Adipocyte (in vitro differentiated cells): Measurements from ENCODE around the gene TENM4.
A peak's percentile ranks its signal among the peaks of the same experiment; 100 is the strongest.
"Not testable (repeated sequence)": the region's sequence is repeated elsewhere in the genome, so short reads cannot be mapped to it uniquely, and the experiment has no call there.

Experiments
- DNase-seq: peaks from one replicate; pipeline ENCODE4 v3.0.0-alpha.2; 2015; ENCODE audit warnings: low read depth
- H3K27me3 ChIP-seq: replicated peaks from 2 replicates; pipeline ENCODE4 v1.7.0; 2013; ENCODE audit warnings: mild to moderate bottlenecking, low read length, moderate library complexity; ENCODE audit not compliant: control insufficient read depth, insufficient read depth
- H3K36me3 ChIP-seq: 2 replicates; pipeline ENCODE4 v1.7.0; 2013; ENCODE audit warnings: low read length, mild to moderate bottlenecking, moderate library complexity; ENCODE audit not compliant: control insufficient read depth, insufficient read depth, severe bottlenecking
- H3K4me1 ChIP-seq: 2 replicates; pipeline ENCODE4 v1.7.0; 2013; ENCODE audit warnings: mild to moderate bottlenecking, low read length, moderate library complexity; ENCODE audit not compliant: control insufficient read depth, insufficient read depth
- H3K4me3 ChIP-seq: 2 replicates; pipeline ENCODE4 v1.7.0; 2013; ENCODE audit warnings: mild to moderate bottlenecking, low read length, moderate library complexity
- H3K9ac ChIP-seq: 2 replicates; pipeline ENCODE4 v1.7.0; 2013; ENCODE audit warnings: mild to moderate bottlenecking, low read length, moderate library complexity
- H3K9me3 ChIP-seq: 2 replicates; pipeline ENCODE4 v1.7.0; 2013; ENCODE audit warnings: mild to moderate bottlenecking, low read length, moderate library complexity; ENCODE audit not compliant: control insufficient read depth

Gene TENM4

DNA sequence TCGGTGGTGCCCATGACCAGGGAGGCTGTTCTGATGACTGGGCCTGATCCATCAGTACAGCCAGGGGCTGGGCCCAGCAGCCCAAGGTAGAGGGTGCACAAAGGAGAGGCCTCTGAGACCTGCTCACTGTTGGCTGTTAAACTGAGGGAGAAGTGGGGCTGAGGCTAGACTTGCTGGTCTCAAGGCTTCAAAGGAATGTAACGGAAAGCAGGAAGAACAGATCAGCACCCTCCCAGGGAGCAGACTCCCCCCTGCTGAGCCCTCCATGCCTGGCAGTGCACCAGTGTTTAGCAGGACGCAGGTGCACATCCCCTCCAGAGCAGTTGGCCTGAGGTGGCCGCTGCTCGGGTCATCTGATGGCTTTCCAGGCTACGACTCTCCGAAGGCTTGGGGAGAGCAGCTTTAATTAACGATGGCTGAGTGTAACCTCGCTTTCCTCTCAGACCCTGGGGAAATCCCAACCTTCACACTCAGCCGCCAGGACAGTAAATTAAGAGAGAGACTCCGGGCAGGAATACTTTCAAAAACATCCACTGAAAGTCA, 610.5 kb downstream of the TENM4 start:
- Histone ChIP-seq H3K9ac (no peak overlapping the region), H3K27me3 (no peaks in the 10 kb centered on the region)

DNA sequence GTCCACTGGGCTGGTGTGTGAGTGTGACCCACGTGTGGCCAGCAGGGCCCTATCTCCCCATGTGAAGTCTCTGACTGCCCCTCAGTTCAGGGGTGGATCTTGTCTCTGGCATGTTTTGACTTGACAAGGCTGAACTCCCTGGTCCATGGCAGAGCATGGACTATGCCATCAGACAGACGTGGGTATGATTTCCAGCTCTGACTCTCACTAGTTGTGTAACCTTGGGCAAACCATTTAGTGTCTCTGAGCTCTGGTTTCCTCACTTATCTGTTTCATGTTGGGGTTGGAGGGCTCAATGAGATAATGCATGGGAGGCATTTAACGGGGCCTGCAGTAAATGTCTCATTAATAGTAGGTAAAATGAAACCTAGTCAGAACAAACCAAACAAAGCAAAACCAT, 611.7 kb downstream of the TENM4 start:
- Histone ChIP-seq H3K4me1 (peaks cover 15% of the 10 kb centered on the region), H3K36me3 (no peaks in the 10 kb centered on the region), H3K9me3 (no peaks in the 10 kb centered on the region), H3K4me3 (no peak overlapping the region), H3K27me3 (no peaks in the 10 kb centered on the region), H3K9ac (no peak overlapping the region)
- no peak for DNase-seq

More for the DNA sequence above, 610.5 kb downstream of the TENM4 start:
- no peak for DNase-seq
- no peak overlapping the region for H3K4me3 ChIP-seq
- peaks cover 15% of the 10 kb centered on the region for H3K4me1 ChIP-seq
- no peaks in the 10 kb centered on the region for H3K9me3 ChIP-seq
- H3K36me3 ChIP-seq = no peaks in the 10 kb centered on the region

DNA sequence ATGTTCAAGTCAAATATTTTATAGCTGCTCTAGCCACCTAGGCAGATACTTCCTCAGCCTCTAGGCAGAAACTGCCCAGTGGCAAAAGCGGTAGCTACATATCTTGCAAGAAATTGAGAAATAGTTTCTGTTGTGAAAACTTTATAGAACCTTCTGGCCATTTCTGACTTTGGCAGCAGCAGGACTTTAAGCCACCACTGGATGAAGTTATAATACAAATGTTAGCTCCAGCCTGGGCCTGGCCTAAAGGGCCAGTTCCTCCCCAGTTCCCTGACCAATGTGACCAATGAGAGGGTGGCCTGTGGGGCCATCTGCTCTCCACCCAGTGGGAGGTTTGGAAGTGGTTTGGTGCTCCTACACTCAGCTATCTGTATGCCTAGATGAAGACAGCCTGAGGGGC, 612.2 kb downstream of the TENM4 start:
- H3K9ac ChIP-seq = no peak overlapping the region
- no peaks in the 10 kb centered on the region for H3K9me3 ChIP-seq
- H3K4me1 ChIP-seq = peaks cover 15% of the 10 kb centered on the region
- no peaks in the 10 kb centered on the region for H3K27me3 ChIP-seq
- no peak overlapping the region for H3K4me3 ChIP-seq
- peak; percentile 38 for DNase-seq
- H3K36me3 ChIP-seq = no peaks in the 10 kb centered on the region

DNA sequence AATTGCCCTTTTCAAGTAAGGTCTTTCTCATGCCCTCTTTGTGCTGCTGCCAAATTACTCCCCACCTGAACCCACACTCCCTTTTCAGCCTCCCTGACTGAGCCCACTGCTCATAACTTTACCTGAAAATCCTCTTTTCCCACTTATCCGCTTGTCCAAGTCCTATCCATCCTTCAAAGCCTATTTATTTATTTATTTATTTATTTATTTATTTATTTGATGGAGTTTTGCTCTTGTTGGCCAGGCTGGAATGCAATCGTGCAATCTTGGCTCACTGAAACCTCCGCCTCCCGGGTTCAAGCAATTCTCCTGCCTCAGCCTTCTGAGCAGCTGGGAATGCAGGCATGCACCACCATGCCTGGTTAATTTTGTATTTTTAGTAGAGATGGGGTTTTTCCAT, 613.5 kb downstream of the TENM4 start:
- H3K4me3 ChIP-seq, H3K9me3 ChIP-seq, H3K27me3 ChIP-seq, DNase-seq, H3K9ac ChIP-seq, H3K36me3 ChIP-seq: not testable (repeated sequence)
- peaks cover 15% of the 10 kb centered on the region for H3K4me1 ChIP-seq

GRCh38 chr11:78825591-78826020, 615.2 kb downstream of the TENM4 start:
- H3K27me3 ChIP-seq = no peaks in the 10 kb centered on the region
- no peaks in the 10 kb centered on the region for H3K36me3 ChIP-seq
- no peak overlapping the region for H3K9ac ChIP-seq
- H3K4me1 ChIP-seq = peaks cover 15% of the 10 kb centered on the region
- DNase-seq = no peak
- no peak overlapping the region for H3K4me3 ChIP-seq
- no peaks in the 10 kb centered on the region for H3K9me3 ChIP-seq

DNA sequence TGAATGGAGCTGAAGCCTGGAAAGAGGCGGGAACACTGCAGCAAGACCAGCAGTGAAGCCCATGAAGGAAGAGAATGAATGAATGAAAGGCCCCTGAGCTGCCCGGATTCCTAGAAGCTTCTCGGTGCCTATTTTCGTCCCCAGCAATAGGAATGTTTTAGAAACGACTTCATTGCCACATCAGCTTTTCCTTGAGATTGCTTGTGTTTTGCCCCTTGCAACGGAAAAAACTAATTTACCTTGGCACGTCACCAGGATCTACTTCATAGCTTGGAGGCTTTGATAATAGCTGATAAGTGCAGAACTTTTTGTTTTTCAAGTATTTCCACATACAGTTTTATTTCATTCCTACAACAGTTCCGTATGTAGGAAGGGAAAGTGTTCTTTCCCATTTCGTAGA, 617.2 kb downstream of the TENM4 start:
- no peak overlapping the region for H3K9ac ChIP-seq
- H3K36me3 ChIP-seq = no peaks in the 10 kb centered on the region
- DNase-seq = no peak
- no peaks in the 10 kb centered on the region for H3K27me3 ChIP-seq
- no peak overlapping the region for H3K4me3 ChIP-seq
- peaks cover 9% of the 10 kb centered on the region for H3K4me1 ChIP-seq
- H3K9me3 ChIP-seq = no peaks in the 10 kb centered on the region

- Histone ChIP-seq H3K9ac (no peak overlapping the region), H3K9me3 (no peaks in the 10 kb centered on the region), H3K4me1 (peaks cover 3% of the 10 kb centered on the region), H3K27me3 (no peaks in the 10 kb centered on the region), H3K4me3 (no peak overlapping the region), H3K36me3 (no peaks in the 10 kb centered on the region)
- DNase-seq = no peak
These were observed 617.9 kb downstream of the TENM4 start for GRCh38 chr11:78822931-78823423.

- Histone ChIP-seq H3K36me3 (no peaks in the 10 kb centered on the region), H3K4me3 (no peak overlapping the region), H3K27me3 (no peaks in the 10 kb centered on the region), H3K4me1 (no peaks in the 10 kb centered on the region), H3K9me3 (no peaks in the 10 kb centered on the region), H3K9ac (no peak overlapping the region)
- DNase-seq = no peak
These were observed 619.2 kb downstream of the TENM4 start for GRCh38 chr11:78821371-78822306.

DNA sequence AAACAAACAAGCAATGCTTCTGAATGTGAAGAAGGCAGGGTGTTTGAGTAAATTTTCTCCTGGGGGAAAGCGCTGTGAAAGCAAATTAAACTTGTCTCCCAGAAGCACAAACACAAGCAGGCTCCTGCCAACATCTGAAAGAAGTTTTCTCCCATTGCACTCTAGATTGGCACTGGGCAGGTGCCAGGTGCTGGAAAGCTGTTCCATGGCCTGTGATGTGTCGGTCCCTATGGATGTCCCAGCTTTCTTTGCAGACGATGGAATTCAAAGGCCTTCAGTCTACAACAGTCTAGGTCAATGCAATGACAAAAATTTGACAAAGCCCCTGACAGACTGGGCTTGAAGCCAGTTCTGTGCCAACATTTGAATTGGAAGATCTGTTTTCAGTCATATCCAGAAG, 620.1 kb downstream of the TENM4 start:
- no peaks in the 10 kb centered on the region for H3K36me3 ChIP-seq
- no peaks in the 10 kb centered on the region for H3K9me3 ChIP-seq
- DNase-seq = no peak
- H3K4me3 ChIP-seq = no peak overlapping the region
- no peaks in the 10 kb centered on the region for H3K27me3 ChIP-seq
- no peak overlapping the region for H3K9ac ChIP-seq
- no peaks in the 10 kb centered on the region for H3K4me1 ChIP-seq

GRCh38 chr11:78818201-78818600, 622.6 kb downstream of the TENM4 start:
- no peaks in the 10 kb centered on the region for H3K27me3 ChIP-seq
- H3K36me3 ChIP-seq = no peaks in the 10 kb centered on the region
- no peak overlapping the region for H3K9ac ChIP-seq
- no peaks in the 10 kb centered on the region for H3K9me3 ChIP-seq
- no peak for DNase-seq
- H3K4me3 ChIP-seq = no peak overlapping the region
- no peaks in the 10 kb centered on the region for H3K4me1 ChIP-seq

DNA sequence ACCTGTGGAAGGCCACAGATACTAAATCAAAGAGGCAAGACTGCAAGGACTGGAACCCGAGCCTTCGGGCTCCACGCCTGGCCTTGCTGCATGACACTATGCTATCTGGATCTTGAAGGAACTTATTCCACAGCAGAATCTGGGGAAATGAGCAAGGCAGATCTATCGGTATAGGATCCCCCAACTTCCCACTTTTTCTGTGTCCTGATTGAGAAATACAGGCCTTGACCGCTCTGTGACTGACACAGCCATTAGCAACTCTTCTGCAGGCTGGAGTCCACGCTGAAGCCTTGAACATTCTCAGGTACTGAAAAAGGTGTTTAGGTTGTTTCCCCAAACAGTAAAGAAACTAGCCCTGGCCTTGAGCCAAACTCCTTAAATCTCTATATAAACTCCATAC, 625.0 kb downstream of the TENM4 start:
- peaks cover 9% of the 10 kb centered on the region for H3K36me3 ChIP-seq
- no peaks in the 10 kb centered on the region for H3K9me3 ChIP-seq
- no peaks in the 10 kb centered on the region for H3K27me3 ChIP-seq
- no peak for DNase-seq
- H3K9ac ChIP-seq = no peak overlapping the region
- no peak overlapping the region for H3K4me3 ChIP-seq
- H3K4me1 ChIP-seq = no peaks in the 10 kb centered on the region
